Hematopoietic multipotent progenitor cell treated with erythropoietin and hydrocortisone succinate and interleukin-3 and kit ligand, for 6 days (in vitro differentiated cells): ENCODE results near the gene ADPRH.

Experiments used
- DNase-seq: peaks from one replicate; pipeline ENCODE4 v3.0.0-alpha.2; 2015

Gene ADPRH

DNA sequence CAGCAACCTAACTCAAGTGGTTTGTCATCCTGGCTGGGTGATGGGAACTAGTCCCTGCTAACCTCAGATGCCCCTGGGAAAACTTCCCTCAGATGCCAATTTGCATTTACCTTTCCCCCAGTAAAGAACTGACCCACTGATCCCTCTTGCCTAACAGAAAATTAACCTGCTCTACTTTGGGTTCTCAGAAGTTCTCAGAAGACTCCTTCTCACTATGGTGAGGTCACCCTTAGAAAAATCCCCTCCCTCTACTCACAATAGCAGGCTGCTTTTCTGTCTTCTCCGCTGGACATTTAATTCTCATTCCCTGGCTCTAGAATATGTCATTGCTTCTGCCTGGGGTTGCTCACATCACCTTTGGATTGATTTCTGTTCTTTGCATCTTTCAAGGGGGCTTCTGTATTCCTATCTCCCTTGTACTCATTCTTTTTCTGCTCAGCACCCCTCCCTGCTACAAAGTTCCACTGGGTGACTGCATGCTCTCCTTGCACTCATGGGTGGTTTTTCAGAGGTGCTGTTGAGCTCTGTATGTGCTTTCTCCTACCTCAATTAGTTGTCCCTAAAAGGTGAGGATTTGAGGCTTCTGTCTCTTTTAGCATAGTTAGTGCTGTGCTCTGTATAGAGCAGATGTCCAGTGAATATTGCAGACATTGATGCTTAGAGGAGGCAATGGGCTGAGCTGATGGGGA lies 19.3 kb downstream of the ADPRH start:
- DNase-seq, result no peak

DNA sequence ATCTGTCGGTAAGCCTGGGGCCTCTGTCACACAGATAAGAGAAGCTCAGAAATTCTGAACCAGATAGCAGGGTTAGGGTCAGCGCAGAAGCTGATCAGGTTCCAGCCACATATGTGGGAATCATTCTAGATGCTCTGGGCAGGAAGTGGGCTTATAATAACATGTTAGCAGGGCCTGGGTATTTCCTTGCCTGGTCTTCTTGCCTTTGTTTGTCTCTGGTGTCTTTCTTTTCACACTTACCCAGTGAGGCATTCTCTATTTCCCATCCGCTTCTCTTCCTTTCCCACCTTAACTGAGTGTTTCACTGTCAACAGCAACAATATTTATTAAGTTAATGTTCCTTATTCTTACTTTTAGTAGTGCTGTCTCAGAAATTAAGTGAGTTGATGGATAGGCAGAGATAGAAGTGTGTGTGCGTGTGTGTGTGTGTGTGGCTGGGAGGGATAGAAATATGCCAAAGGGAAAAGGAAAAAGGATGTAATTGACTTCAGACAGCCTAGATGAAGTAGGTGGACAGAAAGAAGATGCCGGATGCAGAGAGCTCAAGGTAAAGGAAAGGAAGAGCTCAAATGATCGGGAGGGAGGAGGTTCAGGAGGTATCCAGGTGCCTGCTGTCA lies 20.4 kb downstream of the ADPRH start:
- DNase-seq, result no peak

DNA sequence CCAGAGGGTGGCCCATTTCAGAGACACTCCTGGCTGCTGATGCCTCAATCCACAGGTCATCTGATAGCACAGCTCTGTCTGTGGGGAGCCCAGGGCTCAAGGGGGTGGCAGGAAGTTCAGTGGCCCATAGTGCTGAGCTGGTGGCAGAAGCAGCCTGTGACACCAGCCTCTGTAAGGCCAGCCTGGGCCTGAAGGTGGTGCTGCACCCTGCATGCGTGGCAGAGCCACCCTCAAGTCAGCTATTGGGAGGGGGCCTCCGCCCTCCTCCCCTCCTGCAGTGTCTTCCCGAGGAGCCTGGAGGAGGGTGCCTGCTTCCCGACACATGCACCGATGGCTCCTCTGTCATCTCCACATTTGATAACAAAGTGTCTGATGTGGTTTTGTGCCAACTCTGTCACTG lies 21.4 kb downstream of the ADPRH start:
- peak; percentile 58 for DNase-seq

DNA sequence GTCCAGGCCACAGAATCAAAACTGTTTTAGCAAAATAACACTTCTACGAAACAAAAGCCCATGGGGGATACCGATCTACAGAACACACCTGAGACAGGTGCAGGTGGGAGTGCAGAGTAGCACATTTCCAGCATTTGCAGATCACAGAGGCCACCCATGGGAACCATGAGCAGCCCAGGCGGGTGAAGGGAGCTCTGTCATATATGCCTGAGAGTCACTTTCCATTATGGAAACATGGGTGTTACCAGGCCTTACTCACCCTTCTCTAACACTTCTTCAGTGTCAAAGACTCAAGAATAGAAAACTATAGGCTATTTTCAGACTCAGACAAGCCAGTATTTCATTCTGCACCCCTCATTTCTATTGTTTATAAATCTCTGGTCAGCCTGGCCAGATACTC lies 21.9 kb downstream of the ADPRH start:
- DNase-seq, result no peak

DNA sequence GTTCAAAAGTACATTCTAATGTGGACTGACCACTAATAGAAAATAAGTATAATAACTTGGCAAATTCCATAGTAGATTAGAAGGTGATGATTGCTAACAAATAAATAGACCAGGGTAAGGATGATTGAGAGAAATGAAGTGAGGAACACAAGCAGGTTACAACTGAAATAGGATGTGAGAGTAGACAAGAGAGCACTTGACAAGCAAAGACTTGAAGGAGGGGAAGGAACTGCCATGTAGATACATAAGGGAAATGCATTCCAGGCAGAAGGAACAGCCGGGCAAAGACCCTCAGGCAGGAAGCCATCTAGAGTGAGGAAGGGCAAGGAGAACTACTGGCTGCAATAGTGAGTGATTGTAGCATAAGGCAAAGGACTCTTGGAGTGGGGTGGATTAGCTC lies 23.4 kb downstream of the ADPRH start:
- no peak for DNase-seq

DNA sequence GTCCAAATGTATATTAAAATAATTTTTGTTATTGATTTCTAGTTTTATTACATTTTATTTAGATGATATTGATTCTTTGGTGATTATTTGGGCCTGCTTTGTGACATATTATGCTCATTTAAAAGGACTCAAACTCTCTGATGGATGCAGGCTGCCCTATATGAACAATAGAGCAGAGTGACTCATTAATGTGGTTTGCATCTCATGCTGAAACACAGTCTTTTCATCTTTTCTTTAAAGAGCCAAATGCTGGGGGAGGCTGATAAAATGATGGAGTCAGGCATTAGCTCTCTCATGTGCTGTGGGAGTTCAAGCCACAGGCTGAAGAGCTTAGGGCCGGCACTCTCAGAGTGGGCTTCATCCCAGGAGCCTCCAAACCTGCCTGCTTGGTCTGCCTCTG lies 25.6 kb downstream of the ADPRH start:
- no peak for DNase-seq

DNA sequence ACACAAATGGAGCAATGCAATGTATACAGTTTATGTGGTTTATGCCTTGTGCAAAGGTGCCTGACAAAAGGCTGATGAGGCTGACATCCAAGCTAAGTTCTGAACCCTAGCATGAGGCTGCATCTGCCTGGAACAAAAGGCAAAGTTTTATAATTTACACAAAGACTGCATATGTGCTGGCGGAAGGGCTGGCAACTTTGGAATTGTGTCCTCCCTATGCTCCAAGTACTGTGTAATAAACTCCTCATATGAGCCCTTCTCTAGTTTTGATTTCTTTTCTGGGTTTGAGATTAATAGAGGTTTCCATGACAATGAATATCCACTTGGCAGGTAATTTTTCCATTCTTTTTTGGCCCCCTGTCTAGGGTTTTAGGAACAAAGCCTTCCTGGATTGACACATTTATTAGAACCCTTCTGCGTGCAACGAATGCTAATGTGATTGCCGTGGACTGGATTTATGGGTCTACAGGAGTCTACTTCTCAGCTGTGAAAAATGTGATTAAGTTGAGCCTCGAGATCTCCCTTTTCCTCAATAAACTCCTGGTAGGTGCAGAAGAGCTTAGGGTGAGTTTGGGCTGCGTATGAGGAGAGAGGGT lies 29.2 kb downstream of the ADPRH start:
- DNase-seq, result no peak

DNA sequence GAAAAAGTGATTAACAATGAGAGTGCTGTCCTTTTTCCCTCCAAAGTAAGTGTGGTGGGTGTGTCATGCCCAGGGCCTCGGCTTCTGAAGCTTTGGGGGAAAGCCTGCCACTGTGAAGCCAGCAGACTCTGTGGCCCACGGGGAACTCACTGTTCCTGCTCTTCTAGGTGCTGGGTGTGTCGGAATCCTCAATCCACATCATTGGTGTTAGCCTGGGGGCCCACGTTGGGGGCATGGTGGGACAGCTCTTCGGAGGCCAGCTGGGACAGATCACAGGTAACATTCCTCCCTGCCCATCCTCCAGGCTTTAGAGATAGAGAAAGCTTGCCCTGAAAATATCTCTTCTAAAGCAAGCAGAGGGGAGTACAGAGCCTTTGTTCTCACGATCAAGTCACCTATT lies 30.0 kb downstream of the ADPRH start:
- DNase-seq, result no peak

DNA sequence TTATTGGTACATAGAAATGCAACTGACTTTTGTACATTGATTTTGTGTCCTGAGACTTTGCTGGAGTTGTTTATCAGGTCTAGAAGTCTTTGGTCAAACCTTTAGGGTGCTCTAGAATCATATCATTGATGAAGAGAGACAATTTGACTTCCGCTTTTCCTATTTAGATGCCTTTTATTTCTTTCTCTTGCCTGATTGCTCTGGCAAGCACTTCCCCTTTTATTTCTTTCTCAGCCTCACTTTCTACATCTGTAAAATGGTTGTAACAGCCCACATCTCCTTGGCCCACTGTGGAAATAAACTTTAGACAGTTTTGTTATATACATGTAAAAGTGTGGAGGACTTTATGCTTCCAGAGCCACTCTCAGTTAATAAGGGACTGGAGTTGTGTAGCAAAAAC lies 32.4 kb downstream of the ADPRH start:
- DNase-seq, result no peak

DNA sequence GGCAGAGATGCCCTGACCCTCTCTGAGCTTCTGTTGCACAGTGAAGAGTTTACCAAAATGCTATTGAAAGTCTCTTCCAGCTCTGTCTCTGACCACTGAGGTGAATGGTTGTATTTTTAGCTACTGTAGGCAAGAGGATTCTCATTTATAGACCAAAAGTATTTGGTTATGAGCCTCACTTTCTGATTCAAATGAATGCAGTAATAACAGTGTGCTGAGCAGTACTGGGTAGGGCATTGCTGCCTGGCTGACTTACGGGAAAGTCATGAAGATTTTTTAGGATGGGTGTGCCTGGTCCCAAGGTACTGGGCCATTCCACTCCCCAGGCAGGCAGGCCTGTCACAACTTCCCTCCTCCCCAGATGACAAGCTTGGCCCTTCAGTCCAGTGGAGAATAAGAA lies 33.9 kb downstream of the ADPRH start:
- no peak for DNase-seq

DNA sequence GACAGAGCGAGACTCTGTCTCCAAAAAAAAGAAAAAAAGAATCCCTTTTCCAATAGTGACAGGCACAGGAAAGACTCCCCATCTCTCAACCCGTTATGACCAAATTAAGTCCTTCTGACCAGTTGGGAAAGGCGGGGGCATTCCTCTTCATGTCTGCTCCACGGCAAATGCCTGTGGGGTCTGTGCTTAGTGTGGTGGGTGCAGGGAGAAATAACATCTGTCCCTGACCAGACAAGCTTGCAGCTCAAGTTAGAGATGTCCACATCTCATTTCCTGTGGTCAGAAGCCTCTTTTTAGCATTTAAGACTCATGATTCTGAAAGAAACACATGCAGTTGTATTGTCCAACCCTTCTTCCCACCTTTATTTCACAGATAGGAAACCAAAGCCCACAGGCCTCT lies 34.6 kb downstream of the ADPRH start:
- no peak for DNase-seq

DNA sequence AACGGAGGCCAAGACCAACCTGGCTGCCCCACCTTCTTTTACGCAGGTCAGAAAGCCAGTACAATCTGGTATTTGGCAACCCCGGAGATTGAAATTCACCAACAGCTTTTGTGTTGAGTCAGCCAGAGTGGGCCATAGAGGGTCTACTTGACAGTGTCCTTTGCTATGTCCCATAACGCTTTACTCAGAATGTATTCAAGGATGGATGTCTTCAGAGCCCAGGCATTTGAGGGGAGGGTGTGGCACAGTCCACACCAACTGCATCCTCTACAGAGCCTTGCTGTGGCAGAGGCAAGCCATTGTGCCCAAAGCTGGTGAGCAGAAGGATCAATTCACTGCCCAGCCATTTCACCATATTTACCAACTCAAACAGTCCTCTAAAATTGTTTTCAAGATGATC lies 36.8 kb downstream of the ADPRH start:
- no peak for DNase-seq

DNA sequence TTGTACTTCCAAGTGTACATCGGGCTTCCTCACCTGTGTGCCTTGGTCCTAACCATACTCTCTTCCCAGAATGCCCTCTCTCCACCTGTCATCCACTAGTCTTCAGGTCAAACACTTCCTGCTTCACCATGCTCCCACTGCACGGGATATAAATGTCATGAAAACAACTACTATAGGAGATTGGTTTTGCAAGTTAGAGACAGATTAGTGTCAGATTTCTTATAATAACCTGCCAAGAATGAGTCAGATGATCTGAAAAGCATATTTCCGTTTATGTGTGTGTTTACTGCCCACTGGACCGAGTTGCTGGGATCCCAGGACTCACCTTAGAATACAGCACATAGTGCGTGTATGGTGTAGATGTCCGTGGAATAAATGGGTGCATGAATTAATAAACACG lies 39.8 kb downstream of the ADPRH start:
- DNase-seq, result no peak

DNA sequence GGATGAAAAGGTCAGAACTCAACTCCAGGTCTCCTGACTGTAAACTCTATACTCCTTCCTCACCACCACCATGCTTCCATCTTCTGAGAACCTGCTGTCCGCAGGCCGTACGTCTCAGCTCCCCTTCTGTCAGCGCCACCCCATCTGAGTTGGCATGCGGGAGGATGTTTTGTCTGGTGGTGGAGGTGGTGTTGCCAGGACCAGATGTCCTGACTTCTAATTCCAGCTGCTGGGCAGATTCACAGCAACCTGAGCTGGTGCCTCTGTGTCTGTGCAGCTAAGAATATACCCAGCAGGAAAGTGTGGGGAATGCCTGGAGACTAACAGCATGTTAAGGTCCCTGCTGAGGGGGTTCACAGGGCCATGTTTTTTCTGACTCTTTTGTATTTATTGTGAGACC lies 41.6 kb downstream of the ADPRH start:
- DNase-seq, result no peak

DNA sequence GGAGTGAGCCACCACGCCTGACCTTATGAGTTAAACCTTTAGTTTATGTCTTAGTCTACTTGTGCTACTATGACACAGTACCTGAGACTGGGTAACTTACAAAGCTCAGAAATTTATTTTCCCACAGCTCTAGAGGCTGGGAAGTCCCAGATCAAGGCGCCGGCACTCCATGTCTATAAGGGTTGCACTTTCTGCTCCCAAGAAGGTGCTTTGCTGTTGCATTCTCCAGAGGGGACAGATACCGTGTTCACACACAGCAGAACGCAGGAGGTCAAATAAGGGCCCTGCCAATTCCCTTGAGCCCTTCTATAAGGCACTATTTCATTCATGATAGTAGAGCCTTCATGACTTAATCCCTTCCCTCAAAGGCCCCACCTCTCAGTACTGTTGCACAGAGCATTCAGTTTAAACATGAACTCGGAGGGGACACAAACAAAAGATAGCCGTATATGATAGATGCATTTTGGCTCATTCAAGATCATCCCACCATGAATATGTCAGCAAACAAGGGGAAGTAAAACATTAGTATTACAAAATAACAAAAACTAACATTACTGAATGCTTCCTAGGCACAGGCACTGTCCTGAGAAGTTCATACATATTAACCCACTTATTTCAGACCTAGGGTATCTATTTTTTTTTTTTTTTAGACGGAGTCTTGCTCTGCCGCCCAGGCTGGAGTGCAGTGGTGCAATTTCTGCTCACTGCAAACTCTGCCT lies 44.9 kb downstream of the ADPRH start:
- DNase-seq, result no peak

DNA sequence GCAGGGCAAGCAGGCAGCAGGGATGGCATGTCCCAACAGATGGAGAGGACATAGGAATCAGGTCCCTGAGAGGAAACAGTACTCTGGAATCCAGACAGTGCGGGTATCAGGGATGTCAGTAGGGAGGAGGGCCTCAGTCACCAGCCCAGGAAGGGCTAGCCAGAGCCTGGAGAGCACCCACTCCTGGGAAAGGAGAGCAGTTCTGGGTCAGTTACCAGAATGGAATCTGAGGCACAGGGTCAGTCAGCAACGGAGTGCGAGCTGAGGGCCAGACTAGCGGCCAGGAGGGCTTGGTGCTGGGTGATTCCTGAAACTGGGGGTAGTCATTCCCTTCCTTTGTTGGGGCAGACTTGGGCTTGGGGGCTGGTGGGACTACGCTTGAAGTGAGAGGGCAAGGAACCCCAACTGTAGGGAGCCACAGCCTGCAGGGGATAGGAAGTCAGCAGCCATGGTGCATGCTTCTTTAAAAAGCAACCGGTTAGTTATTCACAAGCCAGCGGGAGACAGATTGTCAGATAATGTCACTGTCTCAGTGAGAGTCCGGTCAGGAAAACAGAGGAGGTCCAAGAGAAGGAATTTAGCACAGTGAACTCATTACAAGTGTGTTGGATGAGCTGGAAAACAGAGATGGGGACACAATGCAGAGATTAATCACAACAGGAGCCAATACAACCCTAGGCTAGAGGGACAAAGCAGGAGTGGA lies 46.3 kb downstream of the ADPRH start:
- DNase-seq, result no peak

DNA sequence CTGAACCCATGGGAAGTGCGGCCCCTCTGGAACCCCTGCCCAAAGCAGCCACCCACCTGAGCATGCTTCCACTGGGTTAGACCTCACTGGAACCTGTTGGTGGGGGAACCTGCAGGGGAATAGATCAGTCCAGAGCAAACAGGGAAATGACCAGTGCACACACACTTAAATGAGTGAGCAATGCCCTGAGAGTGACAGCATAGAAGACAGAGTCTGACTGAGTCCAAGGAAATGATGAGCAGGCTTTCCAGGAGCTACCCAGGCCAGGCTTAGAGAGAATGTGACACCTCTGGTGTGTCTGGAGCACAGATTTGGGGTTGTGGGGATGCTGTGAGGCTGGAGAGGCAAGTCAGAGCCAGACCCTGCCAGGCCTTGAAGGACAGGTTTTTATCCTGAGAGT lies 46.9 kb downstream of the ADPRH start:
- DNase-seq, result no peak

DNA sequence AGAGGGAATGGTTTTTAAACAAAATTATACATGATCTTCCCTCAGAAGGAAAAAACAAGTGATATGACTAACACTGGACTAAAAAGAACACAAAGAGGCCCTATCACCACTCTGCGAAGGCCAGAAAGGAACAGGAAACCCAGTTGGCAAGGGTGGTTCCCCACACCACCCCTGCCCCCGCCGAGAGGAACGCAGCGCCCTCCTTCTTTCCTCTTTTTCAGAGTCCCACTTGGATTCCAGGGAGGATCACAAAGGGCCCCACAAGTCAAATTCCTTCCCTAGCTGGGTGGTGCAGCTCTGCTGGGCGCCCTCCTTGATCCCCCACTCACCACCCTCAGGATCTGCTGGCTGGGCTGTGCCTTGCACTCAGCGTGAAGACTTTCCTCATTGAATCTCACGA lies 48.2 kb downstream of the ADPRH start:
- peak; percentile 37 for DNase-seq

DNA sequence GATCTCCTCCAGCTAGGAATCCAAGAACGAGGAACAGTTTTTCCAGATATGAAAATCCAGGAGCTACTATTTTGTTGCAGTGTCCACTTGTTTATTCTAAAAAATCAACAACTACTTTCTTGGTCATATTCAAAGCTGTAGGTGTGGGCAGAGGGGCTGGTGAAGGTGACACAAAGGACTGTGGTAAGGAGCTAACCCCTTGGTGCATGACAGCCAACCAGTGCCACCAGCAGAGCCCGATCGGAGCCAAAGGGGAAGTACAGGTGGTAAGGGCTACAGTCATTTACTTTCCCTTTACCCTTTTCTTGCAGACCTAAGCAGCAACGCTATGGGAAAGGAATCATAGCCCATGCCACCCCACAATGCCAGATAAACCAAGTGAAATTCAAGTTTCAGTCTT lies 49.1 kb downstream of the ADPRH start:
- DNase-seq, result no peak

DNA sequence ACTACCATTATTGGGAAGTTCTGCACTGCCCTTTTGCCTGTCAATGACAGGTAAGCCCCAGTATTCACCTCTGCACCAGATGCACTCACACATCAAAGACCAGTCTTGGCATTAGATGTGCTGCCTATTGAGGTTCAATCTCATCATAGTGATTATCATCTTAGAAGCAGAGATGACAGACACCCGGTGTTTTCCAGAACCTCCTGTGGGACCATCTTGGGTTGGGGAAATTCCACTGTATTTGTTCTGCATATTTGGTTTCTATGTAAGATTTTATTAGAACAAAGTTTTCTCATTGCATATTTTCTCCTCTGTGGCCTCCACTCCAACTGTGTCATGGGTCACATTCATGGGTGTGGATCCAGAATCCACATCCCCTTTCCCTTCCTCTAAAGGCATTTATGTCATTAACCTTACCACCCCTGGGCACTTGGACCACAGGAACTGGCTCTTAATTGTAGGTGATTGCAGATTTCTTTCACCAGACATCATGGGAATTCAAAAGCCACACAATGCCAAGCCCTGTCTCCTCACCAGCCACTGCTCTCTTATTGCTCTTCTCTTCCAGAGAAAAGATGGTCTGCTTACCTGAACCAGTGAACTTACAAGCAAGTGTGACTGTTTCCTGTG lies 49.6 kb downstream of the ADPRH start:
- DNase-seq, result no peak

DNA sequence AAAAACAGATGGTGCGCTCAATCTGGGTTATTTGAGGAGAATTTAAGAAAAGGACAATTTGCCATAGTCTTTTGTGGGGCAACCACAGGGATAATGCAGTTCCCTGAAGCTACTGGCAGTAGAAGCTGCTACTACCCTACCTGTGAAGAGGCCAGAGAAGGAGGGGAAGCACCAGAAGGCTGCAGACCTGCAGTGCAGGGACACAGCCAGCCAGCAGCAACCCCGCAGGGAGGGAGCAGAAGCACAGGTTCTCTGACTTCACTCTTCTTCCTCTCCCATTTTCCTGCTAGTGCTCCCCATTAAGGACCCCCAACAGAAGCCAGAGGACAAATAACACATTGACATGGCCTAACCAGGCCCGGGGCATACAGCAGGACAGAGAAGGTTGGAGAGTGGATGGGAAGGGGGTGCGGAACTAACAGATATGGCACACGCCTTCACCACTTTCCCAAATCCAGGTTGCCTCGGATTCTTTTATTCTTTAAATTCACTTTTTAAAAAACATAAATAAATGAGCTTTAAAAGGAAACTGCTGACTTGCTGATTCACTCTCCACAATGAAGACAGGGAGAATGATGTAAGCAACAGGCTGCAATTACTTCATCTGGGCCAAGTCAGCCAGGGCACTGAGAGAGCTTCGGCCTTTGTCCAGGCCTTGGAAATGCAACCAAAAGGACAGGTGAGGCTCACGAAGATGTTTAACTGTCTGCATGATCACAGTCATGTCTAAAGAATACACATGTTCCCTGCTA lies 51.0 kb downstream of the ADPRH start:
- peak; percentile 35 for DNase-seq

DNA sequence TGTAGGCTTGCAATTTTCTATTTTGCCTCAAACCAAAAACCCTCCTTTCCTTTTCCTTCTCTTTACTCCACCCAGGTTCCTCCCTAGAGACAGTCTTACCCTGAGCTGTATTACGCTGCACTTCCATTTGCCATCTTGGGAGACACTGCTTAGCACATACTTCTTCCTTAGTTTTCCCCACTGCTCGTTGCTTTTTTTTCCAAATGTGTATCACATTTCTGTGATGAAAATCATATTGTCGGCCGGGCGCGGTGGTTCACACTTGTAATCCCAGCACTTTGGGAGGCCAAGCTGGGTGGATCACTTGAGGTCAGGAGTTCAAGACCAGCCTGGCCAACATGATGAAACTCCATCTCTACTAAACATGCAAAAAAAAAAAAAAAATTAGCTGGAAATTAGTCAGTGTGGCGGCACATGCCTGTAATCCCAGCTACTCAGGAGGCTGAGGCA lies 51.6 kb downstream of the ADPRH start:
- no peak for DNase-seq
